HG02798 (cell line): ENCODE results near the gene PRG3.
"Not testable (repeated sequence)": the region's sequence is repeated elsewhere in the genome, so short reads cannot be mapped to it uniquely, and the experiment has no call there.

Source experiments
- ATAC-seq: cut with Tn5 transposase; IDR thresholded peaks from one replicate; pipeline ENCODE4 v1.9.1; 2021; ENCODE audit warnings: mild to moderate bottlenecking; ENCODE audit not compliant: unreplicated experiment, poor library complexity

PRG3 gene

DNA sequence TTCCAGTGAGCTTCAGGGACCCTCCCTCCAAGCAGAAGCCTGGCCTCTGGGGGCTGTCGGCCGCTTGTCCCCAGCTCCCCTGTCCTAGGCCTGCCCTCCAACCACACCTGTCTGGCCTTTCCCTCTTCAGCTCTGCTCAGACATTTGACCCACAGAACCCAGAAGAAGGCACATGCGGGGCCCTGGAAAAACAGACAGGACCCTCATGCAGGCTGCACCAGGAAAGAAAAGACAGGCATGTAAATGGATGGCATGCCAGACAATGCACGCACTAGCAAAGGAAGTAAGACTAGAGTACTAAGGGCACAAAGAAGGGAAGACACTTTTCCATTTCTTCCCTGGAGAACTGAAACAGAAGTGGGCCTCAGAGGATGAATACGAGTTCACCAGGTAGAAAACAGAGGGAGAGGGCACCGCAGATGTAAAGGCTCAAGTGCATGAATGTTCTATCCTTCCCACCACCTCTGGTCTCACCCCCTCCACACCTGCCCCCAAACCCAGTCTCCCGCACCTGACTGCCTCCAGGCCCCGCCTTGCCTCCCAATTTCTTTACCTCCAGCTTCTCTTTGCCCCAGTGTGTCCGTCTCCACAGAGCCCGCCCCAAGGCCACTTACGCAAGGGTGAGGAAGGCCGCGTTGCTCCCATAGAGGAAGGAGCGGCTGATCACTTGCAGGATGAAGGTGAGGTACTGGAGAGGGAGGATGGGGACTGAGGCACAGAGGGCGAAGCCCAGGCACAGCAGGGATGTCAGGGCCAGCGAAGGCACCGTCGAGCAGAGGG is 28.6 kb upstream of the PRG3 start:
- ATAC-seq = no peak

GRCh38 chr11:57408771-57409170 is 27.8 kb upstream of the PRG3 start:
- no peak for ATAC-seq

GRCh38 chr11:57407941-57408475 is 27.1 kb upstream of the PRG3 start:
- ATAC-seq = no peak

DNA sequence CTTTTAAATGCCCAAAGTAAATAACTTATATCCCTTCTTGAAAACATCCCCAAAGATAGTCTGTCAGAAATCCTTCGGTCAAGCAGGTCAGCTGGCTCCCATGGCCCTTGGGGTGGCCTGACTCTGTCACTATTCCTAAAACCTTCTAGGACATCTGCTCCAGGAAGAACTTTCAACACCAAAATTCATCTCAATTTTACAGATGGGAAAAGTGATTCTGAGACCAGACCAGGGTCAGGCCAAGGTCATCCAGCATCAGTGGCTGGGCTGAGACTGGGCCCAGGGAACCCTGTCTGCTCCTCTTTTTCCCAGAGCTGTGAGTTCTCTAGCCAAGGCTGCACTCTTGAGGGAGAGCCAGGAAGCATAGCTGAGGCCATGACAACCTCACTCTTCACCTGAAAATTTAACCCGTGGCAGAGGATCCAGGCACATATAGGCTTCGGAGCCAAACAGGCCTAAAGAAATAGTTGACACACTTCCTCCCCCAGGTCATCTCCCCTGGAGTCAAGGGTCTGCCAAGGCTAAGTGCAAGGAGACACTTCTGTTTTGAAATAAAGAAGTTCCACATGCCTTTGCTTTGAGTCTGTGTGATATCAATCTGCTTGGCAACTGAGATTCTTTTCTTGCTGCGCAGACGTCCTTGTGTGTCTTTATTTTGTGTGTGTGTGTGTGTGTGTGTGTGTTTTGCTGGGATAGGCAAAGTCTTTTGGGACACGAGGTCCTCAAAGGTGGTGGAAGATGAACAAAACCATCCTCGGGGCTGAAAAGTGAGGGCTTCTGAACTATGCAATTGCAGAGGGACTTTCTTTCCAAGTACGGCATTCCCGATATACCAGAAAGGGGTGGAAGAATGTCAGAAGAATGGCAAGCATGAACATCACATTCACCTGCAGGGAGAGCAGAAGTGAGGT is 26.3 kb upstream of the PRG3 start:
- no peak for ATAC-seq

- peak; percentile 90 for ATAC-seq
Measured at GRCh38 chr11:57406337-57406904, 25.5 kb upstream of the PRG3 start.

DNA sequence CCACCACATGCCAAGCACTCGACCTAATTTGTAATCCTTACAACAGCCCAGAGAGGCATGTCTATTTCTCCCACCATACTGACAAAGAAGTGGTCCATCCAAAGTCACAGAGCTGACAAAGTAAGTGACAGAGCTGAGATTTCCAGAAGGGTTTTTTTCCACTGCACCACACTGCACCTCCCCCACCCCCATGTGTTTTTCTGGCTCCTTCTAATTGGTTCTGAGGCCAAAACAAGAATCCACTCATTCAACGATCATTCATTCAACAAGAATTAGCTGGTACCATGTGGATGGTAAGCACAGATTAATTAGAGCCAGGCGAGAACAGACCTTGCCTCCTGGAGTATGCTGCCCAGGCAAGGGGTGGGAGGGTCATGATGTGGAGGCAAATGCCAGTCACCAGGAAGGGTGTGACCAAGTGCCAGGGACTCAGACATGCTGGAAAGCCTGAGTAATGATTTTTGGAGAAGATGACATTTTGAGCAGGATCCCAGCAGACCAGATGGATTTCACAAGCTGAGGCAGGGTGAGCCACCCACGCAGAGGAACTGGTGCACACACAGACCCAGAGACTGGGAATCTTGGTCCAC is 24.4 kb upstream of the PRG3 start:
- no peak for ATAC-seq

DNA sequence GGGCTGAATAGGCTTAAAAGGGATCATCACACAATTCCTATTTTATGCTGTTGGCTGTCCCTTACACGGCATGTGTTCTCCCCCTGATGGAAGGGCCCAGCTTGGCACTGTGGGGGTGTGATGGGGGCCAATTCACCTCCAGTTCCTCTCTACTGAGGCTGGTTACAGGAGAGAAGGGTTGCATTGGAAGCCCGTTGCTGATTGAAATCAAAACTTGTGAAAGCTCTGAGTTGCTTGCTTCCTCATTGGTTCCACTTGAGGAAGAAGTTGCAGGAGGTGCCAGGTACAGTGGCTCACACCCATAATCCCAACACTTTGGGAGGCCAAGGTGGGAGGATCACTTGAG is 22.8 kb upstream of the PRG3 start:
- no peak for ATAC-seq

- ATAC-seq = not testable (repeated sequence)
Measured at GRCh38 chr11:57403003-57403801, 22.3 kb upstream of the PRG3 start.

- no peak for ATAC-seq
Measured at GRCh38 chr11:57402188-57403002, 21.4 kb upstream of the PRG3 start.

DNA sequence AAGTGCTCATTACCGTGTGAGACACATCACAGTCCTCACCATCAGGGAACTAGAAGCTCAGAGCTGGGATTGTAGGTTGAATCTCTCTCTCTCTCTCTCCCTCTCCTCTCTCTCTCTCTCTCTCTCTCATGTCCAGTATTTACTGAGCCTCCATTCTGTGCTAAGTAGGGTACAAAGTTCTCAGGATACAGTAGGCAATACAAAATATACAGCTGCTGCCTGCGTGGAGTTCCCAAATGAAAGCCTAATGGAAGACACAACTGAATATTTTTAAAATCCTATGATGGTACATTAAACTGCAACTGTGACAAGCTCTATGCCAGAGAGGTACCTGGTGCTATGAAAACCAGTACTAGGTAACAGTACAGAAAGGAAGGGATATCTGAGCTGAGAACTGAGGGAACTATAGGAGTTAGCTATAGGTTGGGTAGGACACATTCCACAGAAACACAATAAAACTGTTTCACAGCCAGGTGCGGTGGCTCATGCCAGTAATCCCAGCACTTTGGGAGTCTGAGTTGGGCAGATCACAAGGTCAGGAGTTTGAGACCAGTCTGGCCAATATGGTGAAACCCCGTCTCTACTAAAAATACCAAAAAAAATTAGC is 19.1 kb upstream of the PRG3 start:
- ATAC-seq = no peak

DNA sequence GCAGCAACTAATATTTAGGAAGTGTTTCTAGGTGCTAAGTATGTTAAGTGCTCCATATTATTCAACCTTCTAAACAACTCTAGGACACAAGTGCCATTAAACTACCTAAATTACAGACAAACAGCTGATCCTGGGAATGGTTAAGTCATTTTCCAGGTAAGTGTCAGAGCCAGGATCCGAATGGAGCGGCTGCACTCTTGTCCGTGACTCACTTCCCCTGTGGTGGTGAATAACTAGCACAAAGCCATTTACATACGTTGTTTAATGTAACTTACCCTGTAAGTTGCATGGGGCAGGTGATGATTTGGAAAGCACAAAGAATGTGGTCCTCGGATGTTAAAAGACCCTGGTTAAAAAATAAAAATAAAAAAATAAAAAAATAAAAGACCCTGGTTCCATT is 18.3 kb upstream of the PRG3 start:
- no peak for ATAC-seq

DNA sequence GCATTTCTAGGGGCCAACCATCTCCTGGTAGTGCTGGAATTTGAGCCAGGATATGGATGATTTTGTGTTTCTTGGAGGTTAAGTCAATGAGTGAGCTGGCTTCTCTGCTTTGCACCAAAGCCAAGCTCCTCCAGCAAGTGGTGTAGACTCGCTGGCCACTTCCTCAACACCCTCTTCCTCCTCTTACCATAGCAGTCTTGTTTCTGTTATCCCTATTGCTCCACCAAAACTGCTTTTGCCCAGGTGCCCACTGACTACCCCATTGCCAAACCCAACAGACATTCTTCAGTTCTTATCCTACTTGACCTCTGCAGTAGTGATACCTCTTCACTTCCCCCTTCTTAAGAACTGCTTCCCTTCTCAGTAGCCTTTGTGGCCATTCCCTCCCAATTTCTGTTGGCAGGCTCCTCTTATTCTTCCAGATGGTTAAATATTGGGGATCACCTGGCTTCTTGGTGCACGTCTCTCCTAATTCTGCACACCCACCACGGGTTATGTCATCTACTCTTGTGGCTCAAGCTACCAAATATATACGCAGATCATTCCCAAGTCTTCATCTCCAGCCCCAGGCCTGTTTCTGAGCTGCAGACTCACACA is 16.5 kb upstream of the PRG3 start:
- no peak for ATAC-seq

DNA sequence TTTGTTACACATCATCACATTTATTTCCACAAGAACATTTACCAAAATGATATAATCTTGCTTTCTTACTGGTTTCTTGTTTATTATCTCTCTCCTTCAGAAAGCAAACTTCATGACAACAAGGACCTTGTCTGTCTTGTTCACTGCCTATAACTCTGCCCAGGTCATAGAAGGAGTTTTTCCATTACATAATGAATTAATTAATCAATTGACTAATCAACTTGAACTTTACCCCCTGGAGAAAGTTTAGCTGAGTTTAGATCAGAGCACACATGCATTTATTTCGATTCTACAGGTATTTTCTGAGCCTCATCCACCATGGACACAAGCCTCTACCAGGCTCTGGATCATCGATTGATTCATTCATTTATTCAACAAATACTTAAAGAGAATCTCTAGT is 15.8 kb upstream of the PRG3 start:
- ATAC-seq = no peak

- no peak for ATAC-seq
Measured at GRCh38 chr11:57395905-57396623, 15.1 kb upstream of the PRG3 start.

- ATAC-seq = no peak
Measured at GRCh38 chr11:57394203-57394965, 13.4 kb upstream of the PRG3 start.

DNA sequence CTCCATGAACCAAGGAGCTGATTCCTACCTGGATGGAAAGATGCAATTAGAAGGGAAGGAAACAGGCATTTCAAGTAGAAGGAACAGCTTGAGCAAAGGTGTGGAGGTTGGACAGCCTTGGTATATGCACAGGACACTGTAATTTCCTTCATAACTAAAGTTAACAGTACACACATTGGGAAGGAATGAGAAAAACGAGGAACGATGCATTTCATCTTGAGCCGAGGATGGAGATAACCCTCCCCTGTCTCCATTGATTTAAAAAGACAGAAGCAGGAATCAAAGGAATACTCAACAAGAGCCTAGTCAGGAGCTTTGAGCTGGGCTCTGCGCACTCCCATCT is 11.8 kb upstream of the PRG3 start:
- no peak for ATAC-seq
